Fibroblast of pulmonary artery (primary cell): ENCODE results near the gene SEC24C.
"Not testable (repeated sequence)": the region's sequence is repeated elsewhere in the genome, so short reads cannot be mapped to it uniquely, and the experiment has no call there.

Source experiments
- DNase-seq: peaks from one replicate; pipeline ENCODE4 v3.0.0-alpha.2; 2010; ENCODE audit warnings: low read depth
- H3K4me3 ChIP-seq: replicated peaks from 2 replicates; pipeline ENCODE4 v1.5.1; 2011; ENCODE audit warnings: low read depth, mild to moderate bottlenecking, control low read depth, low read length, moderate library complexity
- TF ChIP-seq, protein P1 (sequence below): IDR thresholded peaks from 2 replicates; pipeline ENCODE4 v1.5.1; 2011; ENCODE audit warnings: mild to moderate bottlenecking, control low read depth, low read length, inconsistent platforms; ENCODE audit errors: missing control alignments

The SEC24C gene, protein sequence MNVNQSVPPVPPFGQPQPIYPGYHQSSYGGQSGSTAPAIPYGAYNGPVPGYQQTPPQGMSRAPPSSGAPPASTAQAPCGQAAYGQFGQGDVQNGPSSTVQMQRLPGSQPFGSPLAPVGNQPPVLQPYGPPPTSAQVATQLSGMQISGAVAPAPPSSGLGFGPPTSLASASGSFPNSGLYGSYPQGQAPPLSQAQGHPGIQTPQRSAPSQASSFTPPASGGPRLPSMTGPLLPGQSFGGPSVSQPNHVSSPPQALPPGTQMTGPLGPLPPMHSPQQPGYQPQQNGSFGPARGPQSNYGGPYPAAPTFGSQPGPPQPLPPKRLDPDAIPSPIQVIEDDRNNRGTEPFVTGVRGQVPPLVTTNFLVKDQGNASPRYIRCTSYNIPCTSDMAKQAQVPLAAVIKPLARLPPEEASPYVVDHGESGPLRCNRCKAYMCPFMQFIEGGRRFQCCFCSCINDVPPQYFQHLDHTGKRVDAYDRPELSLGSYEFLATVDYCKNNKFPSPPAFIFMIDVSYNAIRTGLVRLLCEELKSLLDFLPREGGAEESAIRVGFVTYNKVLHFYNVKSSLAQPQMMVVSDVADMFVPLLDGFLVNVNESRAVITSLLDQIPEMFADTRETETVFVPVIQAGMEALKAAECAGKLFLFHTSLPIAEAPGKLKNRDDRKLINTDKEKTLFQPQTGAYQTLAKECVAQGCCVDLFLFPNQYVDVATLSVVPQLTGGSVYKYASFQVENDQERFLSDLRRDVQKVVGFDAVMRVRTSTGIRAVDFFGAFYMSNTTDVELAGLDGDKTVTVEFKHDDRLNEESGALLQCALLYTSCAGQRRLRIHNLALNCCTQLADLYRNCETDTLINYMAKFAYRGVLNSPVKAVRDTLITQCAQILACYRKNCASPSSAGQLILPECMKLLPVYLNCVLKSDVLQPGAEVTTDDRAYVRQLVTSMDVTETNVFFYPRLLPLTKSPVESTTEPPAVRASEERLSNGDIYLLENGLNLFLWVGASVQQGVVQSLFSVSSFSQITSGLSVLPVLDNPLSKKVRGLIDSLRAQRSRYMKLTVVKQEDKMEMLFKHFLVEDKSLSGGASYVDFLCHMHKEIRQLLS

DNA sequence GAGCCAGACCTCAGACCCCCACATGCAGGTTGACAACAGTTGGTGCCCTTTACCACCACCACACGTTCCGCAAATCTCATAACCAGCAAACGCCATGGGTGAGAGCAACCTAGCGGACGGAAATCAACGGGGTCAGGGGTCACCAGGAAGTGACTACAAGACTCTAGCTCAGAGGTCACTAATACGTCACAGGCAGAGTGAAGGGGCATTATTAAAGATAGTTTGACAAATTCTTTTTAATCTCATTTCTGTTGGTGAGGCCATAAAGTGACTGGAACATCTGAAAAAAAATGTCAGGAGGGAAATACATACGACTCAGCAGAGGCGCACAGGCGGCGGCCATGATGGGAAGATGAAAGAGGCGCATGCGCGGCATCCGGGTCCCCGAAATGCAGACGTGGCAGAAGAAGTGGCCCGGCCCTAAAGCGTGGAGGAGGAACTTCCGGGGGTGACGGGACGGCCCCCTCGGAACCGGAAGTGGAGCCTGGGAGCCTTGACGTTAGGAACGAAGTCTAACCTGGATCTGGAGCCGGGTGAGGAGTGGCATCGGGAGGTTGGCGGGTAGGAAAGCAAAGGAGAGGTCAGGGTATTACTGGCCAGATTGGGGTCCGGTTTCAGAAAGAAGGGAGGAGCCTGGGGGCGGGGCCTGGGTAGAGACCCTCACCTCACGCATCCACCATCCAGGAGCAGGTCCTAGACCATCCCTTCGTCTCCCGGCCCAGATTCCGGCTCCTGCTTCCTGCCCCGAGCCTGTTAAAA, at the start of gene SEC24C:
Gene SEC24C, plus strand, starts transcription at position 468 of the 759 bp plus-strand sequence. CDS start 2,461 bp downstream, outside the sequence.
- DNase-seq, result peak; percentile 96
- H3K4me3 ChIP-seq, result peak within 1 kb of the TSS; percentile 99
- TF ChIP-seq, protein P1, sequence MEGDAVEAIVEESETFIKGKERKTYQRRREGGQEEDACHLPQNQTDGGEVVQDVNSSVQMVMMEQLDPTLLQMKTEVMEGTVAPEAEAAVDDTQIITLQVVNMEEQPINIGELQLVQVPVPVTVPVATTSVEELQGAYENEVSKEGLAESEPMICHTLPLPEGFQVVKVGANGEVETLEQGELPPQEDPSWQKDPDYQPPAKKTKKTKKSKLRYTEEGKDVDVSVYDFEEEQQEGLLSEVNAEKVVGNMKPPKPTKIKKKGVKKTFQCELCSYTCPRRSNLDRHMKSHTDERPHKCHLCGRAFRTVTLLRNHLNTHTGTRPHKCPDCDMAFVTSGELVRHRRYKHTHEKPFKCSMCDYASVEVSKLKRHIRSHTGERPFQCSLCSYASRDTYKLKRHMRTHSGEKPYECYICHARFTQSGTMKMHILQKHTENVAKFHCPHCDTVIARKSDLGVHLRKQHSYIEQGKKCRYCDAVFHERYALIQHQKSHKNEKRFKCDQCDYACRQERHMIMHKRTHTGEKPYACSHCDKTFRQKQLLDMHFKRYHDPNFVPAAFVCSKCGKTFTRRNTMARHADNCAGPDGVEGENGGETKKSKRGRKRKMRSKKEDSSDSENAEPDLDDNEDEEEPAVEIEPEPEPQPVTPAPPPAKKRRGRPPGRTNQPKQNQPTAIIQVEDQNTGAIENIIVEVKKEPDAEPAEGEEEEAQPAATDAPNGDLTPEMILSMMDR, result no peak

DNA sequence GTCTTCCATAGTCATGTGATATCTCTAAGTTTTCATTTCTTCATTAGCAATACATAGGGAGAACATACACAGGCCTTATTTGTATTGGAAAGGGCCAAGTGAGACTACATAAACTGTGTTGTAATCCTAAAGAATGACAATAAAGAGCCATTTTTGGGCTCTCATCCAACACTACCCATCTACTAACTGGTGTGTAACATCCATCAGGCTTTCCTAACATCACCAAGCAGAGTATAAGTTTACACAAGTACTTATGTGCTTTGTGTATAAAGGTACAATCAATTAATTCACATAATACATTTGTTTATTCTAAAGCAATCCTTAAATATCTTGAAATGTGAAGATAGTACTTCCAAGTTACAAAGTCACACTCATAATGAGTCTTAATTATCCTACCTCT, 48.9 kb upstream of the SEC24C start:
- peak; percentile 18 for DNase-seq
- H3K4me3 ChIP-seq, result not testable (repeated sequence)

DNA sequence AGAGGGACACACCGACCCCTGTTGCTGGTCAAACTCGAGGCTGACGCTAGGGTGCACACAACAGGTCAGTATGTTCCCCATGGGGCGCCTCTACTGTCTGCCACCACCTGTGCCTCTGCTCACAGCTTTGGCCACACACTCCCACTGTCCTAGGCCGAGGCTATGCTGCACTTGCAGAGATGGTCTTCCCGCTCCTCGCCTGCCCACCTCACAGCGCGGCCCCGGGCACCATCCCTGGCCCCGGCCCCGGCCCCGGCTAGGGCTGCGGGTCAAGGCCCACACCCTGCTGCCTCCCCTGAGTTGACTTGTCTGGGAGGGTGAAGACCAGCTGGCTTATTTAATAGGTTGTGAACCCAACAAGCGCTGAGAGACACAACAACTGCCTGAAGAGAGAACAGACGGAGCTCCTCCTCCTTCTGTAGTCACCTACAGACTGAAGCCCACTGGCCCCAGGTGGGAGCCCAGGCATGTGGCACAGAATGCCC, 46.5 kb upstream of the SEC24C start, which contains the start of gene AGAP5:
Gene AGAP5, minus strand, starts transcription at position 435 of the 485 bp plus-strand sequence. Its CDS starts 354 bp downstream, at position 81.
- H3K4me3 ChIP-seq, DNase-seq: not testable (repeated sequence)

DNA sequence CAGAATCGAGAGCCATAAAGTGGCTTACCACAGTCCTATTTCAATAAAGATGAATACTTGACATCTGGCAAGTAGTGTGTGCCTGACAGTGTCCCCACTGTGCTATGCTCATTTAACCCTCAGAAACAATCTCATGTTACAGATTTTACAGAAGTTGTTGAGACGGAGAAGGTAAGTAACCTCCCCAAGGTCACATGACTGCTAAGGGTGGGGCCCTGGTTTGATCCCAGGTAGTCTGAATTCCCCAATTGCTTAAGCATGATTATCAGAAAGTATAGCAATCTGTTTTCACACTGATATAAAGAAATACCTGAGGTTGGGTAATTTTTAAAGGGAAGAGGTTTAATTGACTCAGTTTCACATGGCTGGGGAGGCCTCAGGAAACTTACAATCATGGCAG, 45.4 kb upstream of the SEC24C start:
- not testable (repeated sequence) for DNase-seq

DNA sequence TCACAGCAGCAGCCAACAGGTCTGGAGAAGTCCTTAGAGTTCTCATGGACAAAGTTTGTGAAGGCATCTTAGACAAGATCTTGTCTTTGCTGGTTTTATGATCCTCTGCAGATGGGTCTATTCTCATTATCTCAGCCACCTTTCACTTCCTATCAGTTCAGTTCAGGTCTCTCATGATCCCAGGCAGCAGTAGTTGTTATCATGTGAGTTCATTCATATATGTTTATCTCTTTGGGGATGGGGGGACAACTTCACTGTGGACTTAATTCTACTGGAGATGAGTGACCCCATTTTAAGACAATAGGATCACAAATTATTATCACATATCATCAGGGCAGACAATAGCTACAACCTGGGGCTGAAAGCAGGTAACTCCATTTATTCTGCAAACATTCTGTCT, 40.2 kb upstream of the SEC24C start:
- H3K4me3 ChIP-seq, DNase-seq: not testable (repeated sequence)

More for the DNA sequence above, 45.4 kb upstream of the SEC24C start:
- H3K4me3 ChIP-seq, result not testable (repeated sequence)

DNA sequence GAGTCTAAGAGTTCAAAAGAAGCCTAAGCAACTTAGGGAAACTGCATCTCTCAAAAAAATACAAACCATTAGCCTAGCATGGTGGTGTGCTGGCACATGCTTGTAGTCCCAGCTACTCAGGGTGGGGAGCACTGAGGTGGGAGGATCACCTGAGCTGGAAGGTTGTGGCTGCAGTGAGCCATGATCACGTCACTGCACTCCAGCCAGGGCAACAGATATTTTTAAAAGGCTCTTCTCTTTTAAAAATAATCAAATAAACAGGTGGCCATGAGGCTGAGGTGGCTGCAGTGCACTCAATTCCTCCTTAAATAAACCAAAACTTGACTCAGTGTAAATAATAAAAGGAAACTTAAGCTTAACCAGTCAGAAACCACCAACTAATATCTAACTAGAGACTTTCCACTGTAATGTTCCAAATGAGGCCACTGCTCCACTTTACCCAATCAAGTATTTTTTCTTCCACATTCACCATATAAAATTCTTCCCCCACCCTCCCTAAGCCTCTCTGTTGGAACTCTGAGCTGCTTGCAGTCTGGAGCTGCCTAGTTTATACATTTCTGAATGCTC, 38.6 kb upstream of the SEC24C start:
- DNase-seq, H3K4me3 ChIP-seq: not testable (repeated sequence)

DNA sequence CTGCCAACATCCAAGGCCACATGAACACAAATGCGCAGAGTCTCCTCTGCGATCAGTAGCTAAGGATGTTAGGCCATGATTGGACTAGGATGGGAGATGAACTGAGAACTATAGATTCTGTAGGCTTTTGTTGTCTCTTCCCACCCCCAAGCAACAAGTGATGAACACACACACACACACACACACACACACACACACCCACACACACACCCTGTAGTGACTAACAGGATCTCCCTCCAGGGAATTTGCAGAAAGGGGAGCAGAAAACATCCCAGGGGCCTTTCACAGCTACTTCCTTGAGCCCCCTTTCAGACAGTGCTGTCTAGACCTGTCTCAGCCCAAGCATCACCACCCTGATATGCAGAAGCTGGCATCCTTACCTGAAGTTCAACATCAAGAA, 37.7 kb upstream of the SEC24C start:
- not testable (repeated sequence) for H3K4me3 ChIP-seq

DNA sequence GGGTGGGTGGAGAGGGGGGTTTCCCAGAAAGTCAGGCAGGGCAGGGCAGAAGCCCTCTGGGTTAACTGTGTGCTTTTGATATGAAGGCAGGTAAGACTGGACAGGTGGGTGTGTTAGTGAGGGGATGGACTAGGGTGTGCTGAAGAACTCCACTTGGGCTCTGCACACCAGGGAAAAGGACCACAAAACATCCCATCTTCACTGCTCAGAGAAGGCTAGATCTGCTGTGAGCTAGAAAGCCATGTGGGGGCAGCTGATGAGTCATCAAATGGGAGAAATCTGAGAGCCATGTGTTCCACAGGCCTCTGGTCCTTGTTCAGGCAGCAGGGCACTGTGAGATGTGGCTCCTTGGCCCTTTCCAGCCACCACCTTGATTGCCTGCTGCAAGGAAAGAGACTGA, 36.5 kb upstream of the SEC24C start:
- not testable (repeated sequence) for DNase-seq, H3K4me3 ChIP-seq

More for the DNA sequence above, 37.7 kb upstream of the SEC24C start:
- DNase-seq, result not testable (repeated sequence)

DNA sequence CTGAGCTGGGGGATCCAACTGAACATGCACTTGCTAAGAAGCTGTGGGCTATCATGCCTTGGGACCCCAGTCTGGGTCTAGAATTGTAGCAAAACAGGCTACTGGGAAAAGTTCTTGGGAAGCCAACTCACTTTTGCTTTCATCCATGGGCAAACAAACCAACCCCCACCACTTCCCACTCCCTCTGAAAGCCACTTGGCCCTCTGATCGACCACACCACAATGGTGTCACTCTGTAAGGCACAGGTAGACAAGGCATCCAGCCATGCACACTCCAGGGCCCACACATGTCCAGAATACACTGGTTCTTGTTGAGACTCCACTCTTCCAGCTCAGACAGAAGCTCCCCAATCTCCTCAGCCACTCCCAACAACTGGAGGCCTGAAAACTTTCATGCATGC, 36.0 kb upstream of the SEC24C start:
- not testable (repeated sequence) for DNase-seq, H3K4me3 ChIP-seq

DNA sequence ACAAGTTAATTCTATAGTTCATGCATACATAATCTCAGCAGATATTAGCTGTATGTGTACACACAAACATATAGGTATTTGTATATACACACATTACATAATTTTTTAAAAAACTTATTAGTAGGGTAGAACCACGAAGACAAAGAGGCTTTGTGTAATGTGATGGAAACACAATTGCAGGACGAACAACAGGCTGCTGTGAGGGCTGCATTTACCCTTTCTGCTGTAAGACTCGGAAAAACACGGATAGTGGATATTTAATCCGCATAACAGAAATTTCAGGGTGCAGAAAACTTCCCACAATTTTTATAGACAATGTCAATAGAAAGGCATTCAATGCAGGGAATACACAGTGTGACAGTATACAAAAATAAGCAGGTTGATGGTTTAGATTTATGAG, 32.5 kb upstream of the SEC24C start:
- H3K4me3 ChIP-seq, DNase-seq: not testable (repeated sequence)

DNA sequence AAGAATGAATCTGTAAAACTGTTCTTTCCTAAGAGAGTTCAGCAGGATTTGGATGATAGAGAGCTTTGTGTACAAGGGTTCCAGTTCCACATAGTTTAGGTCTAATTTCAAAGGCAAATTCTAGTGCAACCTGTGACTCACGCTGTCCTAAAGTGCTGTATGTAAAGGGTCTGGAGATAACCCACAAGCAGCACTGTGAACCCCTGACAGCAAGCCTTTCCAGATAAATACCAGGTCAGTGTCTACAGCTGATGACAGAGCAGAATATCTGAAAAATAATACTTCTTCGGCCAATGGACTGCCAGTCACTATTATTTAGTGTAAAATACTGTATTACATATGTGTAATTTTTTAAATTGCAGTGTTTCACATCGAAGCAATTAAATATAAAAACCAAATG, 30.3 kb upstream of the SEC24C start:
- DNase-seq, result peak; percentile 7
- H3K4me3 ChIP-seq, result not testable (repeated sequence)

DNA sequence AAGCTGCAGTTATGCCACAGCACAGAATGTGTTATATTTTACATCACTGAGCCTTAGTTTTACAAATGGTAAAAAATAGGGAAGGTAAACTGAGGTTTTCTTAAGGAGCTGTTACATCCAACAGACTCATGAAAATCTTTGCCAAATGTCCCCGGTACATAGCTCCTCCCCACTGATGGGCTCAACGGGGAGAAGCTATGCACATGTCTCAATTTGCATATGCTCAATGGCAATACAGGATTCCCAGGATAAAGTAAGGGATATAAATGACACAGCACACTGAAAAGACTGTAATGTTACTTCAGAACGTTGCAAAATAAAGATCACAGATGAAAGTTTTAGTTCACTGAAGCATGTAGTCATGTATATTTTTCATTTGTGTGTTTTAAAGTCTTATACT, 29.7 kb upstream of the SEC24C start:
- DNase-seq, H3K4me3 ChIP-seq: not testable (repeated sequence)

DNA sequence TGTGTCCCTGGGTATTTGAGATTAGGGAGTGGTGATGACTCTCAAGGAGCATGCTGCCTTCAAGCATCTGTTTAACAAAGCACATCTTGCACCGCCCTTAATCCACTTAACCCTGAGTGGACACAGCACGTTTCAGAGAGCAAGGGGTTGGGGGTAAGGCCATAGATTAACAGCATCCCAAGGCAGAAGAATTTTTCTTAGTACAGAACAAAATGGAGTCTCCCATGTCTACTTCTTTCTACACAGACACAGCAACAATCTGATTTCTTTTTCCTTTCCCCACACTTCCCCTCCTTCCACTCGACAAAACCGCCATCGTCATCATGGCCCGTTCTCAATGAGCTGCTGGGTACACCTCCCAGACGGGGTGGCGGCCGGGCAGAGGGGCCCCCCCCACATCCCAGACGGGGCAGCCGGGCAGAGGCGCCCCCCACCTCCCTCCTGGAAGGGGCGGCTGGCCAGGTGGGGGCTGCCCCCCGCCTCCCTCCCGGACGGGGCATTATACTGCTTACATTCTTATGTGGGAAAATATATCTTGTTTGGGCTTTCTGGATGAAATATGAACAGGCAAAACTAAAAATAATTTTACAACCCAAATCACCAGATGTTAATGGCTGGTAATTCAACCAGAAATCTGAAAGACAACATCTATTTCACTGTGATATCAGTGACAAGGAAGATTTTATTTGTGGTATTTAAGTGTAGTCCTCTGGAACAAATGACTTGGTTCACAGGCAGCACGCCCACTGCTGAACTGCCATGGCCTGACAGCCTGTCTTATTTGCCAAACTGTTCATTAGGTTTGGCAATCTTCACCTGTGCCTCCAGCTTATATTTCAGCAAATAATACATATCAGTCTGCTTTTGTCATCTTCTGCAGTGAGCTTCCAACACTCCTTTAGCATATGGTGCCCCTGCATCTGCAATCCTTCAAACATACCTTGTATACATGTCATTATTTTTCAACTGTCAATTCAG, 28.7 kb upstream of the SEC24C start:
- not testable (repeated sequence) for H3K4me3 ChIP-seq, DNase-seq
